HL-60 (cell line): Measurements from ENCODE around the gene HELQ.

ENCODE experiments used
- CTCF ChIP-seq: IDR thresholded peaks from one replicate; pipeline ENCODE4 v1.5.1; 2011; ENCODE audit warnings: low read length, control low read depth, inconsistent platforms; ENCODE audit not compliant: insufficient read depth
- POLR2AphosphoS5 ChIP-seq: IDR thresholded peaks from 2 replicates; pipeline ENCODE4 v1.6.1; 2012; ENCODE audit warnings: low read depth
- REST ChIP-seq: IDR thresholded peaks from 2 replicates; pipeline ENCODE4 v1.6.1; 2012; ENCODE audit warnings: low read depth; ENCODE audit not compliant: insufficient replicate concordance
- SPI1 ChIP-seq: IDR thresholded peaks from 2 replicates; pipeline ENCODE4 v1.6.1; 2012; ENCODE audit warnings: low read depth, mild to moderate bottlenecking, borderline replicate concordance

GRCh38 chr4:83504996-83505395 lies 49.4 kb upstream of the HELQ start:
- TF ChIP-seq SPI1 (0 out of 2 replicates have a peak, but pooled peaks have one; percentile 23), POLR2AphosphoS5 (no peak), REST (no peak), CTCF (no peak)
